GM21447 (cell line): ENCODE measurements around the gene SEMA4G.

Experiments used
- ATAC-seq: cut with Tn5 transposase; IDR thresholded peaks from one replicate; pipeline ENCODE4 v1.9.1; 2021; ENCODE audit not compliant: unreplicated experiment

The SEMA4G gene

DNA sequence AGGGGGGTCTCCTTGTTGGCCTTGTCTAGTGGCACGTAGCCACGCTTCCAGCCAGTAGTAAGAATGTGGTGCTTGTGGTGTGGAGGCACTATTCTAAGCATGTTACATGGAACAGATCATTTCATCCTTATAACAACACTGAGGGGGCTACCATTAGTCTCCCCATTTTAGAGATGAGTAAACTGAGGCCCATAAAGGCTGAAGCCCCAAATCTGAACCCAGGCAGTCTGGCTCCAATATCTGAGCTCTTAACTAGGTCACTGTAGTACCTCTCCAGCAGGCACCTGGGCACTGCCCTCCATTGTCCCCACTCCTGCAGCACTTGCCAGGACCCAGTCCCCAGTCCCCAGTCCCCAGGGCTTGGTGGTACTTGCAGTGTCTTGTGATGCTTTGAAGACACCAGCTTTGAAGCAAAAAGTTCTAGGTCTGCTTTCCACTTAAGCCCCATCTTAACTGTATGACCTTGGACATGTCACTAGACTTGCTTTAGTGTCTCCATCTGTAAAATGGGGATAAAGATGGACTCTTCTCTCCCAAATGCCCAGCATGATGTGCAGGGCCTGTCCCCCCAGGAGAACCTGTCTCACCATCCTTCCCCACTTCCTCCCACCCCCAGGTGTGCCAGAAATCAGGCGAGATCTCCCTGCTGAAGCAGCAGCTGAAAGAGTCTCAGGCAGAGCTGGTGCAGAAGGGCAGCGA lies 36.7 kb downstream of the SEMA4G start:
- ATAC-seq = no peak

DNA sequence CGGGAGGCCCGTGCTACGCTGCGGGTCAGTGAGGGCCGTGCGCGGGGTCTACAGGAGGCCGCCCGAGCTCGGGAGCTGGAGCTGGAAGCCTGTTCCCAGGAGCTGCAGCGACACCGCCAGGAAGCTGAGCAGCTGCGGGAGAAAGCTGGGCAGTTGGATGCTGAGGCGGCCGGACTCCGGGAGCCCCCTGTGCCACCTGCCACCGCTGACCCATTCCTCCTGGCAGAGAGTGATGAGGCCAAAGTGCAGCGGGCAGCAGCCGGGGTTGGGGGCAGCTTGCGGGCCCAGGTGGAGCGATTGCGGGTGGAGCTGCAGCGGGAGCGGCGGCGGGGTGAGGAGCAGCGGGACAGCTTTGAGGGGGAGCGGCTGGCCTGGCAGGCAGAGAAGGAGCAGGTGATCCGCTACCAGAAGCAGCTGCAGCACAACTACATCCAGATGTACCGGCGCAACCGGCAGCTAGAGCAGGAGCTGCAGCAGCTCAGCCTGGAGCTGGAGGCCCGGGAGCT lies 37.3 kb downstream of the SEMA4G start:
- ATAC-seq = no peak

GRCh38 chr10:101007099-101007711 lies 37.9 kb downstream of the SEMA4G start:
- ATAC-seq = no peak

GRCh38 chr10:101007915-101008822 lies 38.9 kb downstream of the SEMA4G start:
- ATAC-seq = no peak

GRCh38 chr10:101008823-101009423 lies 39.6 kb downstream of the SEMA4G start:
- no peak for ATAC-seq

DNA sequence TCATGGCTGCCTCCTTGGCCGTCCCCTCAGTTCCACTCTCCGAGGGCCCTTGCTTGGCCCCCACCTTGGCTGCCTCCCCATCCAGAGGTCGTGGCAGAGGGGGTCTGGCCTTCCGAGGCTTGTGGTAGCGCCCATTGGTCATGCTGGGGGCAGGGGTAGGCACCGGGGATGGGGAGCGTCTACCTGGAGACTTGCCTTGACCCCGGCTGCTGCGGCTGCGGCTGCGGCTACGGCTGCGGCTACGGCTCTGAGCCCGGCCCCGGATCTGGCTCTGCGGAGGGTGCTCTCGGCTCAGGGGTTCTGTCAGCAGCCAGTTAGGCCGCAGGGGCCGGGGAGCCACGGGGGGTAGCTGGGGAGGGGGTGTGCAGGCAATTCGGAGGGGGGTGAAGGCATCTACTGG lies 41.0 kb downstream of the SEMA4G start:
- ATAC-seq = no peak

- ATAC-seq = no peak
These were observed 42.5 kb downstream of the SEMA4G start for GRCh38 chr10:101011517-101012423.

DNA sequence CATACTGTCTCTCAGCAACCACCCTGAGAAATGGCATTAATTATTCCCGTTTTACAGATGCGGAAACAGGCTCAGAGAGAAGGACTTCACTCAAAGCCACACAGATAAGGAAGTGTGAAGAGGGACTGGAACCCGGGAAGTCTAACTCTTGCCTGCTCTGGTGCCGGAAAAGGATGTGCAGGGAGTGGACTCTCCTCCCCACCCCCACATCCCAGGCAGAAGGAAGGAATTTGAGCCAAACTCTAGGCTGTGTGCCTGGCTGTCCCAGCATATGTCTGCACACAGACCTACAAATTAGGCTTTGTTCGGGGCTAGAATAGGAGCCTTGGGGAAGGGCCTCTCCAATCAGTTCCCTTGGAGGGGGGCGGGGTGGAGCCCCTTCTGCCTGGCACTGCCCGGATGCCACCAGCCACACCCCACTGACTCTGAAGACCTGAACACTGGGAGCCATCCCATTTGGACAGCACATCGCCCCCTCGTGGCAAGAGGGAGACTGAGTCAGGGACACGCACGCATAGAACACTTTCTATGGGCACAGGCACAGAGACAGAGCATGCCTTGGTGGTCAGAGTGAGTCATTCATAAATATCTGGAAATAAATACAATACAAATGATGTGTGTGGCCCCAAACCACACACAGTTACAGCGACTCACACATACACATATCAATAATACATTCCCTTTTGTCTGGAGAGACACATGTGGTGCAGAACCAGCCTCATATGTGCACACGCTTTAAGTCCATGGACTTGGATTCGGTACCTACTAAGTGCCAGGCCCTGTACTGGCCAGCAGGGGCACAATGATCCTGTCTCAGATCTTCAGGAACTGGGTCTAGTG lies 43.4 kb downstream of the SEMA4G start:
- ATAC-seq = peak; percentile 88

- ATAC-seq = no peak
These were observed 44.1 kb downstream of the SEMA4G start for GRCh38 chr10:101013365-101013825.

DNA sequence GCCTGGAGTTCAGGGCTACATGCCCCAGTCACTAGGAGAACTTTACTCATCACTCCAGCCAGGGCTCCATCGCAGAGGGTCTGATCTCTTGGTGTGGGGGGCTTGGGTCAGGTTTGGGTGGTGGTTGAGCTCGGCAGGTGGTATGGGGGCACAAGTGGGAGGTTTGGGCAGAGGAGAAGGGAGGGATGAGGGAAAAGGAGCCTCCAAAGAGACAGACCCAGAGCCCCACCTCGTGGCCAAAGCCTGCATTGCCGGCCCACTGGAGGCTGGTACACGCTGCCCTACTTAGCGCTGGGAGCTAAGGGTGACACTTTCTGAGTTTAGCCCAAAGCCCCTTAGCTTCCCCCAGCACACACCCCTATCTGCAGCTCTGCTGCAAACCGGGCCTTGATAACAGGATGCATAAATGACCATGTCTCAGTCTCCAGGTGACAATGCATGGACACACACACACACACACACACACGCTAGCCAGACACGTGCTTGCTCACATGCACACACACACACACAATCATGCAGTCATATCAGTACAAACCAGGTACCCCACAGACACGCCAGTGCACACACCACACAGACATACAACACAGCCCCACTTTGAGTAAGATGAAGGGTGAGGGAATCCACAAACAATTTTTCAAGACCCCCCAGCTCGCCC lies 45.1 kb downstream of the SEMA4G start:
- ATAC-seq = no peak

GRCh38 chr10:101014966-101015581 lies 45.8 kb downstream of the SEMA4G start:
- ATAC-seq = no peak

DNA sequence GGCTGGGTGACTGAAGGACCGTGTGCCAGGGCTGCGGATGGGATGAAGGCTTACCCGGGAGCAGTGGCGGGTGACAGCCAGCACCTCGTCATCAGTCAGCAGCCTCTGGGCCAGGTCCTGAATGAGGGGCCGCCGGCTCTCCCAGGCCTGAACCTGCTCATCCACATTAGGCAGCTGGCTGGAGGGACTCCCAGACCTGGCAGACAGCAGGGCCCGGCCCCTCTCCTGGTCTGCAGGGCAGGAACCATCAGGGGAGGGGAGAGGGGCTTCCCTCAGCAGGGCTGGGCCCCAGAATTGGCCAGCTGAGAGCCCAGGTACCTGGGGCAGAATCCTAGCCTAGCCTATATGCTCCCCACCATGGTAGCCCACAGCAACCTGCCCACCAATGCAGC lies 46.3 kb downstream of the SEMA4G start:
- ATAC-seq = no peak

GRCh38 chr10:101016814-101017213 lies 47.5 kb downstream of the SEMA4G start:
- no peak for ATAC-seq

DNA sequence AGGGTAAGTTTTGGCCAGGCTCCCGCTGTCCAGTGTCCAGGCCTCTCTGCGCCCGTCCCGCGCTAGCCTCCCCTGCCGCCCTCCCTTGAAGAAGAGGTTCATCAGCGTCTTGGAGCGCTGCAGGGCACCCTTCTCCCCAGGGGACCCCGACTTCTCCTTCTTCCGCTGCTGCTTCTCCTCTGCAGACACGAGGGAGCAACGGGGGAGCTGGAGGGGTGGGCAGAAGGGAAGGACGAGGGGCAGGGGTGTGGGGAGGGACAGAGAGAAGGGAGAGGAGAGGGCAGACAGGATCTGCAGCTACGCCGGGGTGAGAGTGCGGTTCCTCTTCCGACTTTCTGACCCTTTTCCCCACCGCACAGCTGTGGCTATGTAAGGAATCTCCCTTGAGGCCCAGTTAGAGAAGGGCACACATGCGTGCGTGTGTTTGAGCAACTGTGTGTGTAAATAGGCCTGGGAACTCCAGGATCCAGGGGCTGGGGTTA lies 48.9 kb downstream of the SEMA4G start:
- no peak for ATAC-seq

DNA sequence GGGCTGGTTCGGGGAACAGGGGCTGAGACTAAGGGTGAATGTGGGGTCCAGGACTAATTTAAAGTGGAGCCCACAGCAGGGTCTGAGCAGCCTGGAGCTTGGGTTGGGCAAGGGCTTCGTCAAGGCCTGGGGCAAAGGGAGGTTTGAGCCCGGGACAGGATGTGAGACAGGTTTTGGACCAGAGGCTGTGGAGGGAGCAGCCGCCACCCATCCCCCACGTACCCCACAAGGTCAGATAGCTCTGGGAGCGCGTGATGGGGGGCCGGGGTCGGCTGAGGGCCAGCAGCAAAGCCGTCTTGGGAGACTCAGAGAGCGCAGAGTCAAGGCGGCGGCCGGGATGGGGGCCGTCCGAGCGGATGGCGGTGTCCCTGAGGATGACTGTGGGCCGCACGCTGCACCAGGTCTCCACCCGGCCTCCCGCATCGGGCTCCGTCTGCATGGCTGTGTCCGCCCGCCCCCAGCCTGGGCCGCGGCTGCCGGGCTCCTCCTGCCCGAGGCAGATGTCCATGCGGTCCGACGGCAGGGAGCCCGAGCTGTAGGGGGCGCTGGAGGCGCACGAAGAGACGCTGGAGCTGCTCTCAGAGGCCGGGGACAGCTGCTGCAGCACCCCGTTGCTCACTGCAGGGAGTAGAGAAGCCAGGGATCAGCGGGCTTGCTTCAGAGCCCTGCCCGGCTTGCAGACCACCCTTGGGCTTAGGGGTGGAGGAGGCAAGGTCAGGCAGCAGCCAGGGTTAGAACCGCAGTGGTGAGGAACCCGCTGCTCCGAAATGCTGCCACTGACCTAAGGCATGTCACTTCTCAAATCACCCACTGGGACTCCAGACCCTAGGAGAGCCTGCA lies 49.5 kb downstream of the SEMA4G start:
- no peak for ATAC-seq
